Activated T-helper 1 cell treated with anti-CD3 and anti-CD28 coated beads, Interleukin-12 subunit alpha, Interleukin-12 subunit beta, Interleukin-2, Interleukin-4 antibody, amounts not matched to agents 30 ng/mL and 10 ng/mL and 1 ng/mL, durations not matched to agents 14 hours and 24 hours and 36 hours (primary cell): ENCODE data around the gene ZNF155. TPM values are rescaled to one million over a fixed set of nuclear protein-coding genes. Genes with fewer than 3 reads are reported as not detected.
"Not testable (repeated sequence)": the region's sequence is repeated elsewhere in the genome, so short reads cannot be mapped to it uniquely, and the experiment has no call there.

Experiments used
- DNase-seq: peaks from one replicate; pipeline ENCODE4 v3.0.0; 2021; ENCODE audit warnings: low spot score
- H3K27ac Mint-ChIP-seq: one replicate; pipeline ENCODE4 v1.8.0; 2021; ENCODE audit warnings: mild to moderate bottlenecking, mixed read lengths
- H3K27me3 Mint-ChIP-seq: one replicate; pipeline ENCODE4 v1.8.0; 2022; ENCODE audit warnings: mild to moderate bottlenecking, moderate library complexity, mixed read lengths; ENCODE audit not compliant: insufficient read depth
- H3K36me3 Mint-ChIP-seq: one replicate; pipeline ENCODE4 v1.8.0; 2021; ENCODE audit warnings: low read depth, mixed read lengths
- H3K4me1 Mint-ChIP-seq: one replicate; pipeline ENCODE4 v1.8.0; 2021; ENCODE audit warnings: low read depth, mixed read lengths
- H3K4me3 Mint-ChIP-seq: one replicate; pipeline ENCODE4 v1.8.0; 2021; ENCODE audit warnings: mild to moderate bottlenecking, moderate library complexity, mixed read lengths
- H3K9me3 Mint-ChIP-seq: one replicate; pipeline ENCODE4 v1.8.0; 2021; ENCODE audit warnings: mixed read lengths
- intact Hi-C: fragments of 100-400 bp; cut with micrococcal nuclease; formaldehyde crosslinking; loops from one replicate; pipeline ENCODE4 v1.15.1; 2024
- total RNA-seq: library from RNA; stranded (reverse); gene quantifications from 2 replicates; pipeline ENCODE4 v1.2.3, GENCODE V29; 2022

Gene ZNF155
- total RNA-seq = 5.2 and 6.5 TPM in 2 replicates

DNA sequence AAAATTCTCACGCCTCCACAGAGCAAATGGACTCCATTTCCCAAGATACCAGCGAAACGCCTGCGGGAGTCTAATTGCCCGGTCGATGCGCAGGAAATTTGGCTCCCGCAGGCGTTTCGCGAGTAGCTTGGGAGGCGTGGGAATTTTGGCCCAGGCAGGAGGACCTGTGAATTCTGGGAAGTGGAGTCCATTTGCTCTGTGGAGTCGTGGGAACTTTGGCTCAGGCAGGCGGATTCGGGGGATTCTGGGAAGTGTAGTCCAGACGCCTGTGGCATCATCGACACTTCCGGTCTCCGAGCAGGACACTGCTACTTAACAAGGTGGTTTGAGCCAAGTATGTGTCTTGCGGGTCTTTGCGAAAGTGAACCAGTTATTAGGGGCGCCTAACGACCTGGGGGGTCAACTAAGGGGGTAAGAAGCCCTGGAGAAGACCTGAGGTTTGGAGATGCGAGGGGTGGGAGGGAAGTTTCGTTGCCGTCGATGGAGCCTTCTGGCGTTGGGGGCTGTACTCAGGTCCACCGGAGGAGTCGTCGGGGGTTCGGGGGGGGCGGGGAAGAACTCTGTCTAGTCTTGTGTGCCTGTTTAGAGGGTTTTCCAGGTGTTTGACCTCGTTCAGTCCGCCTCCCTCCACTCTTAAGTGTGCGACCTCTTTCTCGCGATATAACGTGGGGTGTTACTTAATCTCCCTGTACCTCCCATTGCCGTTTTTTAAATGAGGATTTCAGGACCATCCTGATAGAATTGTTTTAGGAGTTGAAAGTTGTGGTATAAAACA lies at the start of gene ZNF155:
Gene ZNF155, plus strand, starts transcription at position 277 of the 775 bp plus-strand sequence. CDS start 4,356 bp downstream, outside the sequence.
- peaks cover 39% of the 10 kb centered on the region for H3K9me3 Mint-ChIP-seq
- peaks cover 14% of the 10 kb centered on the region for H3K36me3 Mint-ChIP-seq
- intact Hi-C loops = loop anchor here (1.0 to 5.0 kb wide), 9 partner anchors 18 to 516 kb away; partner anchors contain the start of genes ZNF180, ZNF222, ZNF224 and ZNF225
- H3K27ac Mint-ChIP-seq = peak within 1 kb of the TSS; percentile 88
- DNase-seq = peak; percentile 56
- peak within 1 kb of the TSS; percentile 94 for H3K4me3 Mint-ChIP-seq
- H3K4me1 Mint-ChIP-seq = peaks cover 8% of the 10 kb centered on the region
- no peaks in the 10 kb centered on the region for H3K27me3 Mint-ChIP-seq

DNA sequence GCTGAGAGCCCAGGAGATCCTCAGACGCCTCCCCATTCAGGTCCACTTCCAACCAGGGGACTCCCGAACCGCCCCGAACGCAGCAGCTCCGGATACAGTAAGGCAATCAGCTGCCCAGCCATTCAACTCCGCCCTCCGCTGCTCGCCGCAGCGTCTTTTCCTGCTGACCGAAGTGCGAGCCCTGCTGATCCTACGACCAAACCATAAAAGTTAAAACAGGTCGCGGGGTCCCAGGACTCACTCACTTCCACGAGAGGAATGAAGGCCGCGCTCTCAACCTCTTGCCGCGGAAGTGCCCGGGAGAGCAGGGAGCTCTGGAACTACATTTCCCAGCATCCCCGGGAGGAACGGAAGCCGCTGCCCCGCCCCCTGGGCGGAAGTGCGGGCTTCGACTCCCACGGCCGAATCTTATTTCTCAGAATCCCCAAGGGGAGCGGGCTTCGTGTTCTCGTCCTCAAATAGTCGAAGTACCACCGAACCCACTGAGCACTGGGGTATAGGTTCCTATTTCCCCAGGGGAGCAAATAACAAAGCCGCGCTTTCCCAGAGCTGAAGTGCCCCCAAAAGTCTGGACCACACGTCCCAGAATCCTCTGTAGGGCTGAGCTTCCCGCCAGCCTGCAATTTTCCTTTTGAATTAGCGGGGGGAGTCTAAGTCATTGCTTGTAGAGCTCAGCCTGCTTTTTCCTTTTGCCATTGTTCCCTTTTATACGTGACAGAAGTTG lies 48.8 kb upstream of the ZNF155 start, which contains the start of gene ZNF45:
Gene ZNF45, minus strand, starts transcription at position 298 of the 724 bp plus-strand sequence. CDS start 13,097 bp downstream, outside the sequence.
- H3K4me3 Mint-ChIP-seq = peak within 1 kb of the TSS; percentile 95
- peaks cover 20% of the 10 kb centered on the region for H3K4me1 Mint-ChIP-seq
- no peaks in the 10 kb centered on the region for H3K27me3 Mint-ChIP-seq
- intact Hi-C loops = loop anchor here (1.0 to 10.0 kb wide), 12 partner anchors 16 to 567 kb away; partner anchors contain the start of genes ZNF155, ZNF180, ZNF221 and ZNF222
- DNase-seq = peak; percentile 81
- H3K36me3 Mint-ChIP-seq = peaks cover 24% of the 10 kb centered on the region
- H3K9me3 Mint-ChIP-seq = peaks cover 29% of the 10 kb centered on the region
- peak within 1 kb of the TSS; percentile 83 for H3K27ac Mint-ChIP-seq

DNA sequence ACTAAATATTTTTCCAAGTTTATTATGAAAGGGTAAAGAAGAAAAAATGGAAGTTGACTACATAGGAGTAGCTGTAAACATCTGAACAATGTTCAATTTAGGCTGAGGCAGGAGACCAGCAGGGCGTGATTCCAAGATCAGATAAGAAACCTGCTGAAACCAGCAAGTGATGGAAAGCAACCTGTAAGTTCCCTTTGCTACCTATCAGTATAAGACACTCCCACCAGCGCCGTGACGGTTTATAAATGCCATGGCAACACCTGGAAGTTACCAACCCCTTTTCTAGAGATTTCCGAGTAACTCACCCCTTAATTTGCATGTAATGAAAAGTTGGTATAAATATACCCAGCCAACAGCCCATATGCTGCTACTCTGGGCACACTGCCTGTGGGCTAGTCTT lies 47.8 kb upstream of the ZNF155 start:
- DNase-seq = no peak

DNA sequence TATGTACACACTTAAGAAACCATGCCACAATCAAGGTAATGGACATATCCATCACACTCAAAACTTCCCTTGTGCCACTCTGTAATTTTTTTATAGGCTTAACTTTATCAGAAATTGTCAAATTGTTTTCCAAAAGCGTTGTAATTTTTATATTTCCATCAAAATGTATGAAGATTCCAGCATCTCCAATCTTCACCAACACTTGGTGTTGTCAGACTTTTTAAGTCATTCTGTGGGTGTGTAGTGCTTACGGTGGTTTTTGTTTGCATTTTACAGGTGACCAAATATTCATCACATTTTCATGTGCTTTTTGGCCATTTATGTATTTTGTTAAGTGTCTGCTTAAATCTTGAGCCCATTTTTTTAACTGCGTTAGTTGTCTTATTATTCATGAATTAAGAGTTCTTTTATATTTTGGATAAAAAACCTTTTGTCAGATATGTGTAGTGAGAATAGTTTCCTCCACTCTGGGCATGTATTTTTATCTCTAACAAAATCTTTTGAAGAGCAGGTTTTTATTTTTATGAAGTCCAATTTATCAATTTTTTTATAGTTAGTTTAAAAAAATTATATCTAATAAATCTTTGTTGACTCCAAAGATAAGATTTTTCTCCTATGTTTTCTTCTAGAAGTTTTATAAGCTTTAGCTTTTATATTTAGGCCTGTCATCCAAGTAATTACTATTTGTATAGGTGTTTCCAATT lies 44.3 kb upstream of the ZNF155 start:
- no peaks in the 10 kb centered on the region for H3K36me3 Mint-ChIP-seq
- H3K4me1 Mint-ChIP-seq = peaks cover 12% of the 10 kb centered on the region
- no peak overlapping the region for H3K4me3 Mint-ChIP-seq
- H3K27ac Mint-ChIP-seq = no peak overlapping the region
- DNase-seq = no peak
- H3K9me3 Mint-ChIP-seq = peaks cover 39% of the 10 kb centered on the region
- no peaks in the 10 kb centered on the region for H3K27me3 Mint-ChIP-seq
- intact Hi-C loops = loop anchor here (5.0 to 10.0 kb wide), 2 partner anchors 275 to 563 kb away; partner anchors contain the start of gene ZNF180

More for the DNA sequence above, 47.8 kb upstream of the ZNF155 start:
- Mint-ChIP-seq H3K27ac (no peak overlapping the region), H3K9me3 (peaks cover 31% of the 10 kb centered on the region), H3K4me3 (peak overlapping the region; percentile 95), H3K27me3 (no peaks in the 10 kb centered on the region), H3K4me1 (peaks cover 20% of the 10 kb centered on the region), H3K36me3 (peaks cover 16% of the 10 kb centered on the region)
- intact Hi-C loops = loop anchor here (5.0 to 10.0 kb wide), 2 partner anchors 271 to 566 kb away; partner anchors contain the start of gene ZNF180

DNA sequence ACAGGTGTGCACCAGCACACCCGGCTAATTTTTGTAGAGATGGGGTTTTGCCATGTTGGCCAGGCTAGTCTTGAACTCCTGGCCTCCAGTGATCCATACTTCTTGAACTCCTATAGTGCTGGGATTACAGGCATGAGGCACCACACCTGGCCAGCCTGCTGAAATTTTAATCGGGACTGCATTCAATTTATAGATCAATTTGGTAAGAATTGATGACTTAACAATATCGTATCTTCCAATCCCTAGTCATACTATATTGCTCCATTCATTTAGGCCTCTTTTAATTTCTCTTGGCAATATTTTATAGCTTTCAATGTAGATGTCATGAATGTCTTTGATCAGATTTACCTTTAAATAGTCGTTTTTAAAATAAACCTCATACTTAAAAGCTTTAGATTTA lies 43.3 kb upstream of the ZNF155 start:
- no peak for DNase-seq
- intact Hi-C loops = no loop called here
- H3K4me3 Mint-ChIP-seq = no peak overlapping the region
- no peaks in the 10 kb centered on the region for H3K36me3 Mint-ChIP-seq
- H3K9me3 Mint-ChIP-seq = peaks cover 40% of the 10 kb centered on the region
- H3K4me1 Mint-ChIP-seq = peaks cover 5% of the 10 kb centered on the region
- H3K27ac Mint-ChIP-seq = no peak overlapping the region
- no peaks in the 10 kb centered on the region for H3K27me3 Mint-ChIP-seq

DNA sequence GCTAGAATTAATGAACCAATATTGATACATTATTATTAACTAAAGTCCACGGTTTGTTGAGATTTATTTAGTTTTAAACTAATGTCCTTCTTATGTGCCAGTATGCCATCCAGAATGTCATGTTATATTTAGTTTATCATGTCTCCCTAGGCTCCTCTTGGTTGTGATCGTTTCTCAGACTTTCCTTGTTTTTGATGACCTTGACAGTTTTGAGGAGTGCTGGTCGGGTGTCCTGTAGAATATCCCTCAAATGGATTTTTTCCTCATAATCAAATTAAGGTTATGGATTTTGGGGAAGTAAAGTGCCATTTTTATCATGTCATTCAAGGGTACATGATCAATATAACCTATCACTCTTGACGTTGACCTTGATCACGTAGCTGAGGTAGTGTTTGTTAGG lies 42.8 kb upstream of the ZNF155 start:
- no peaks in the 10 kb centered on the region for H3K4me1 Mint-ChIP-seq
- H3K27me3 Mint-ChIP-seq = no peaks in the 10 kb centered on the region
- peaks cover 45% of the 10 kb centered on the region for H3K9me3 Mint-ChIP-seq
- no peak for DNase-seq
- intact Hi-C loops = no loop called here
- no peaks in the 10 kb centered on the region for H3K36me3 Mint-ChIP-seq
- H3K4me3 Mint-ChIP-seq = no peak overlapping the region
- H3K27ac Mint-ChIP-seq = no peak overlapping the region

DNA sequence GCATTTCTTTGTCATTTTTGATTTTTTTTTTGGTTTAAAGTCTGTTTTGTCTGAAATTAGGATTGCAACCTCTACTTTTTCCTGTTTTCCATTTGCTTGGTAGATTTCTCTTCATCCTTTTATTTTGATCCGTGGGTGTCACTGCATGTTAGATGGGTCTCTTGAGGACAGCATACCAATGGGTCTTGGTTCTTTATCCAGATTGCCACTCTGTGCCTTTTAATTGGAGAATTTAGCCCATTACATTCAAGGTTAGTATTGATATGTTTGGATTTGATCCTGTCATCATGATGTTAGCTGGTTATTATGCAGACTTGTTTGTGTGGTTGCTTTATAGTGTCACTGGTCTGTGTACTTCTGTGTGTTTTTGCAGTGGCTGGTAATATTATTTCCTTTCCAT lies 36.6 kb upstream of the ZNF155 start:
- H3K4me3 Mint-ChIP-seq, DNase-seq, H3K36me3 Mint-ChIP-seq, H3K27ac Mint-ChIP-seq, H3K27me3 Mint-ChIP-seq, intact Hi-C loops: not testable (repeated sequence)
- peaks cover 11% of the 10 kb centered on the region for H3K4me1 Mint-ChIP-seq
- H3K9me3 Mint-ChIP-seq = peaks cover 52% of the 10 kb centered on the region

DNA sequence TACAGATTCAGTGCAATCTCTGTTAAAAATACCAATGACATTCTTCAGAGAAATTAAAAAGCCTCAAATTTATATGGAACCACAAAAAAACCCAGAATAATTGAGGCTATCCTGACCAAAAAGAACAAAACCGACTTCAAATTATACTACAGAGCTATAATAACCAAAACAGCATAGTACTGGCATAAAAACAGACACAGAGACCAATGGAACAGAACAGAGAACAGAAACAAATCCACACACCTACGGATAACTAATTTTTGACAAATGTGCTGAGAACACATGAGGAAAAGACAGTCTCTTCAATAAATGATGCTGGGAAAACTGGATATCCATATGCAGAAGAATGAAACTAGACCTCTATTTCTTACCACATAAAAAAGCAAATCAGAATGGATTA lies 34.2 kb upstream of the ZNF155 start:
- H3K27me3 Mint-ChIP-seq, DNase-seq, H3K36me3 Mint-ChIP-seq, H3K27ac Mint-ChIP-seq, intact Hi-C loops: not testable (repeated sequence)
- peaks cover 11% of the 10 kb centered on the region for H3K4me1 Mint-ChIP-seq
- peak overlapping the region; percentile 65 for H3K4me3 Mint-ChIP-seq
- peaks cover 62% of the 10 kb centered on the region for H3K9me3 Mint-ChIP-seq

DNA sequence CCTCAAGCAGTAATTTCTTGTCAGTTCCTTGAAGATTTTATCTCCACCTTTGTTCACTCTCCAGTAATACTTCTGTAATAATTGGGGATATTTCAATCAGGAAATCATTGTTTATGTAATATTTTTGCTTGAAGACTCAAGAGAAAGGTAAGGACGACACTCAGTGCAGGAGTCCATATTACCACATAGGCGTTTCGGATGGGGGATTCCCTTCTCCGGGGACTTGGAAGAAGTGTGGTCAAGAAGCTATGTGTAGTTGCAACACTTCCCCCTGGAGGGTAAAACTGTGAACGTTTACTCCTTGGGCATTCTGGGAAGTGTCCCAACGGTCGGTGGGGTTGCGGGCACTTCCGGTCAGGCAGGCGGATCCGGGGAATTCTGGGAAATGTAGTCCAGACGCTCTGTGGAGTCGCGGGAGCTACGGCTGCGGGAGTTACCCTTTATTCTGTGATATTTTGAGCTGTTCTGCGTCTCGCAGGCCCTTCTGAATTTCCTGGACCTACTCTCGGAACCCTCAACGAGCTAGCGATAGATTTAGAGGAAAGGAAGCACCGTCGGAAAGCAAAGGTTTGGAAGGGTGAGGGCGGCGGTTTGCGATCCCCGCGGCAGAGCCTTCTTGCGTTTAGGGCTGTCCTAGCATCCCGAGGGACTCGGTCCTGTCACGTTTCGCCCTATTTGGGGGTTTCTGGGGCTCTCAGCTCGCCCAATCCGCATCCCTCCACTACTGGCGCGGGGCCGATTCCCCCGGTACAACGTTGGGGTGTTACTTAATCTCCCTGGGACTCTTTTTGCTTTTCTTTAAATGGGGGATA lies 32.9 kb upstream of the ZNF155 start, which contains the start of gene ZNF221:
Gene ZNF221, plus strand, starts transcription at position 395 of the 812 bp plus-strand sequence. CDS start 11,499 bp downstream, outside the sequence.
- Mint-ChIP-seq H3K27ac (peak within 1 kb of the TSS; percentile 66), H3K4me3 (peak within 1 kb of the TSS; percentile 94), H3K27me3 (no peaks in the 10 kb centered on the region), H3K9me3 (peaks cover 64% of the 10 kb centered on the region), H3K36me3 (peaks cover 2% of the 10 kb centered on the region), H3K4me1 (peaks cover 11% of the 10 kb centered on the region)
- peak; percentile 50 for DNase-seq
- intact Hi-C loops = loop anchor here (1.0 kb wide), 3 partner anchors 16 to 124 kb away; partner anchors contain the start of genes ZNF230, ZNF283 and ZNF45

DNA sequence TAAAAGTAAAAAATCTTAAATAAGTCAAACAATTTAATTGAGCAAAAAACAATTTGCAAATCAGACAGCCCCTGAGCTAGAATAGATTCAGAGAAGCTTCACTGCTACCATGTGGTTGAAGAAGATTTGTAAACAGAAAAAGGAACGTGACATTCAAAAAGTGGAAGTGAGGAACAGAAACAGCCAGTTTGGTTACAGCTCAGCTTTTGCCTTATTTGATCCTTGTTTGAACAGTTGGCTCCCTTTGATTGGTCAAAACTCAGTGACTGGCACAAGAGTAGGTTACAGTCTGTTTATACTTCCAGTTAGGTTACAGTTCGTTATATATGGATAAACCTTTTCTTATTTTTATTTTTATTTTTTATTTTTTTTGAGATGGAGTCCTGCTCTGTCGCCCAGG lies 27.2 kb upstream of the ZNF155 start:
- Mint-ChIP-seq H3K4me3 (no peak overlapping the region), H3K9me3 (peaks cover 54% of the 10 kb centered on the region), H3K36me3 (no peaks in the 10 kb centered on the region), H3K27ac (no peak overlapping the region), H3K27me3 (no peaks in the 10 kb centered on the region), H3K4me1 (no peaks in the 10 kb centered on the region)
- intact Hi-C loops = no loop called here
- no peak for DNase-seq

DNA sequence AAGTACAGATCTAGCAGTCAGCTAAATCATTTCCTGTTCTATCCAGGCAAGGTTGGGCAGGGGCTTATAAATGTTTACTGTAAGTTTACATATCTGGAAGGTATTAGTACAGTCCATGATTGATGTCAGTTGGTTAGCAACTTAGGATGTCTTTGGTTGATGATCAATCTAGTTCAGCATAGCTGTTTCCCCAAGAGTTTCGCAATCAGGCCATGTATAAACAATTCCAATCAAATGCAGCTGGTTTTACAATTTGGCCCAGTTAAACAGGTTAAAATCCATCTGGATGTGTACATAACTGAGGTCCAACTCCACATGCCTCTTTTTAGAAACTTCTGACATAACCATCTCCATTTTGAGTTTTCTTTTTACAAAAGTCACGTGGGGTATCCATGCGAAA lies 26.1 kb upstream of the ZNF155 start:
- DNase-seq = no peak
- Mint-ChIP-seq H3K4me1 (no peaks in the 10 kb centered on the region), H3K9me3 (peaks cover 60% of the 10 kb centered on the region), H3K4me3 (no peak overlapping the region), H3K27me3 (no peaks in the 10 kb centered on the region), H3K36me3 (no peaks in the 10 kb centered on the region), H3K27ac (no peak overlapping the region)
- intact Hi-C loops = no loop called here

DNA sequence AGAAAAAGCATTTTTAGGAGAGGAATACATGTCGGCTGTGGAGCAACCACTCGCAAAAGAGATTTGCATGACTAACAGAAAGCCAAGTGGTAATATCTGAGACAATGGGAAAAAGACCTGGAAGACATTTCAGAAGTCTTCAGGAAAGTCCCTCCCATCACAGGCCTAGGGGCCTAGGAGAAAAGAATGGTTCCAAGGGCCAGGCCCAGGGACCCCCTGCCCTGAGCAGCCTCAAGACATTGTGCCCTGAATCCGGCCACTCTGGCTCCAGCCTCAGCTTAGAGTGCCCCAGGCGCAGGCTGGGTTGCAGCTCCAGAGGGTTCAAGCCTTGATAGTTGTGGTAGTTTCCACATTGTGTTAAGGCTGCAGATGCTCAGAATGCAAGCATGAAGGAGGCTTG lies 23.6 kb upstream of the ZNF155 start:
- no peaks in the 10 kb centered on the region for H3K27me3 Mint-ChIP-seq
- H3K27ac Mint-ChIP-seq = no peak overlapping the region
- H3K4me1 Mint-ChIP-seq = no peaks in the 10 kb centered on the region
- peaks cover 3% of the 10 kb centered on the region for H3K36me3 Mint-ChIP-seq
- peaks cover 66% of the 10 kb centered on the region for H3K9me3 Mint-ChIP-seq
- intact Hi-C loops = no loop called here
- no peak for DNase-seq
- no peak overlapping the region for H3K4me3 Mint-ChIP-seq
